GM20000 (cell line): ENCODE data around the gene ABCG4.
"Not testable (repeated sequence)": the region's sequence is repeated elsewhere in the genome, so short reads cannot be mapped to it uniquely, and the experiment has no call there.

ENCODE experiments used
- DNase-seq: peaks from one replicate; pipeline ENCODE4 v3.0.0; 2012; ENCODE audit warnings: low spot score
- TF ChIP-seq, protein P1 (sequence below): IDR thresholded peaks from 2 replicates; pipeline ENCODE4 v1.5.1; 2012; ENCODE audit warnings: mild to moderate bottlenecking, control low read depth; ENCODE audit errors: extremely low read depth, missing control alignments

The ABCG4 gene

DNA sequence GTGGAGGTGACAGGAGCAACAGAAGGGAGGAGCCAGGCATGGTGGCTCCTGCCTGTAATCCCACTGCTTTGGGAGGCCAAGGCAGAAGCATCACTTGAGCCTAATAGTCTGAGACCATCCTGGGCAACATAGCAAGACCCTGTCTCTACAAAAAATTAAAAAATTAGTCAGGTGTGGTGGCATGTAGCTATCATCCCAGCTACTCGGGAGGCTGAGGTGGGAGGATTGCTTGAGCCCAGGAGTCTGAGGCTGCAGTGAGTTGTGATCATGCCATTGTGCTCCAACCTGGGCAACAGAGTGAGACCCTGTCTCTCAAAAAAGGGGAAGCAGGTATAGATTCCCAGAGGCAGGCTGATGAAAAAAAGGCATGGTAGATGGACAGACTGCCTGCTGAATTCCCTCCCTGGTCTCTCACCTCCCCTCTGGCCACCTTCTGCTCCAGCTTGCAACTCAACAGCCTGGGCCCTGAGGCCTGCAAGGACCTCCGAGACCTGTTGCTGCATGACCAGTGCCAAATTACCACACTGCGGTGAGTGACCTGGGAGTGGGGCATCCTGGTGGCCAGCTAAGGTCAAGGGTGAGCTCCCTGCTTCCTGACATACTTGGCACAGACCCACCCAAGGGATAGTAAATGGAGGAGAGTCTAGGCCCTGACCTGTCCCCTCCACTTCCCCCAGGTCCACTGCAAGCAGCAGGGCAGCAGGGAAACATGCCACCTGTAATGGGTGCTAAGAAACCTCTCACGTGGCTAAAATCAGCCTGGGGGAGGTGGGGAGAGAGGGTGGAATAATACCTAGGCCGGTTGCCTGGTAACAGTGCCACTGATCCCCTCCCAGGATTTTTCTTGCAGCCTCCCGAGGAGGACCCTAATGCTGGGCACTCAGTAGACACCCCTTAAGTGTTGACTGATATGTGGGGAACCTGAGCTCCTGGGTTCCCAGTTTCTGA is 32.2 kb downstream of the ABCG4 start:
- TF ChIP-seq, protein P1, sequence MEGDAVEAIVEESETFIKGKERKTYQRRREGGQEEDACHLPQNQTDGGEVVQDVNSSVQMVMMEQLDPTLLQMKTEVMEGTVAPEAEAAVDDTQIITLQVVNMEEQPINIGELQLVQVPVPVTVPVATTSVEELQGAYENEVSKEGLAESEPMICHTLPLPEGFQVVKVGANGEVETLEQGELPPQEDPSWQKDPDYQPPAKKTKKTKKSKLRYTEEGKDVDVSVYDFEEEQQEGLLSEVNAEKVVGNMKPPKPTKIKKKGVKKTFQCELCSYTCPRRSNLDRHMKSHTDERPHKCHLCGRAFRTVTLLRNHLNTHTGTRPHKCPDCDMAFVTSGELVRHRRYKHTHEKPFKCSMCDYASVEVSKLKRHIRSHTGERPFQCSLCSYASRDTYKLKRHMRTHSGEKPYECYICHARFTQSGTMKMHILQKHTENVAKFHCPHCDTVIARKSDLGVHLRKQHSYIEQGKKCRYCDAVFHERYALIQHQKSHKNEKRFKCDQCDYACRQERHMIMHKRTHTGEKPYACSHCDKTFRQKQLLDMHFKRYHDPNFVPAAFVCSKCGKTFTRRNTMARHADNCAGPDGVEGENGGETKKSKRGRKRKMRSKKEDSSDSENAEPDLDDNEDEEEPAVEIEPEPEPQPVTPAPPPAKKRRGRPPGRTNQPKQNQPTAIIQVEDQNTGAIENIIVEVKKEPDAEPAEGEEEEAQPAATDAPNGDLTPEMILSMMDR: no peak

DNA sequence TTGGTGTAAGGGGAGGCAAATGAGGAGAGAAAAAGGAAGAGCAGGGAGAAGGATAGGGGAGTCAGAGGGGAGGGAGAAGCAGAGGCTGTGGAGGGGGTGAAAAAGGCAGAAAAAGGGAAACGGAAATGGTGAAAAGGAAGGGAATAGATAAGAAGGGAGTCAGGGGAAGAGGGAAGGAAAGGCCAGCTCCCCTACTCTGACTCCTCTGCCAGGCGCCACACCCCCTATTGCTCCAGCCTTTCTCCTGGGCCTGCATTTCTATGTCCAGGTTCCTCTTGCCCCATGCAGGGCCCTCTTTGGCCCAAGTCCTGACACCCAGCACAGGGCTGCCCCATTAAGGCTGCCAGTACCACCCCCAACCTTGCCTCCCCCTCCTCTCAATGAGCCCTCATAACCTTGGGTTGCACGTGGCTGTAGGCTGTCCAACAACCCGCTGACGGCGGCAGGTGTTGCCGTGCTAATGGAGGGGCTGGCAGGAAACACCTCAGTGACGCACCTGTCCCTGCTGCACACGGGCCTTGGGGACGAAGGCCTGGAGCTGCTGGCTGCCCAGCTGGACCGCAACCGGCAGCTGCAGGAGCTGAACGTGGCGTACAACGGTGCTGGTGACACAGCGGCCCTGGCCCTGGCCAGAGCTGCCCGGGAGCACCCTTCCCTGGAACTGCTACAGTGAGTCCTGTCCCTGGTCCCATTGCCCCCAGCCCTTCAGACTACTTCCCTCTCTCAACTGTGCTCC is 33.0 kb downstream of the ABCG4 start:
- TF ChIP-seq, protein P1: no peak

More for the DNA sequence above, 32.2 kb downstream of the ABCG4 start:
- no peak for DNase-seq

DNA sequence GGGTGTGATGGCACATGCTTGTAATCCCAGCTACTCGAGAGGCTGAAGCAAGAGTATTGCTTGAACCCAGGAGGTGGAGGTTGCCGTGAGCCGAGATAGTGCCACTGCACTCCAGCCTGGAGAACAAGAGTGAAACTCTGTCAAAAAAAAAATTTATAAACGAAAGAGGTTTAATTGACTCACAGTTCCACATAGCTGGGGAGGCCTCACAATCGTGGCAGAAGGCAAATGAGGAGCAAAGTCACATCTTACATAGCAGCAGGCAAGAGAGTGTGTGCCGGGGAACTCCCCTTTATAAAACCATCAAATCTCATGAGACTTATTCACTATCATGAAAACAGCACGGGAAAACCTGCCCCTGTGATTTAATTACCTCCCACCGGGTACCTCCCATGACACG is 35.5 kb downstream of the ABCG4 start:
- not testable (repeated sequence) for DNase-seq

More for the DNA sequence above, 33.0 kb downstream of the ABCG4 start:
- no peak for DNase-seq

DNA sequence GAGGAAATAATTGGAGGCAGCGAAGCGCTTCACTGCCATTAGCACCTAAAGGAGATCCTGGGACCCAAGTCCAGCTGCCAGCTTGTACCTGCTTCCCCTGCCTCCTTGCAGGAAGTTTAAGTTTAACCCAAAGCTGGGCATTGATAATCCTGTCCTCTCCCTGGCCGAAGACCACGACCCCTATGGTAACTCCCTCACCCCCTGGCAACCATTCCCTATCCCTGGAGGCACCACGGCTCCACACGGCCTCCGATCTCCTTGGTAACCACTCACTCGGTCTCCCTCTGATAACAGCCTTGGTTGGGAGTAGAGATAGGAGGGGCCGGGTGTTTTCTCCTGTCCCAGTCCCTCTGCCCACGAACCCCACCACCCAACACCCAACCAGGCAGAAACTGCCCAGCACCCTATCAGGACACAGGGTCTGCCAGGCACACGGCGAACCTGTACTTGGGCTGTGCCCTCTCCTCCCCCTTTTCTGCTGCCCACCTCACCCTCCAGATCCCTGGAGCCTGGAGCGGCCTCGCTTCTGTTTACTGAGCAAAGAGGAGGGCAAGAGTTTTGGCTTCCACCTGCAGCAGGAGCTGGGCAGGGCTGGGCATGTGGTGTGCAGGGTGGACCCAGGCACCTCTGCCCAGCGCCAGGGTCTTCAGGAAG is 37.3 kb downstream of the ABCG4 start:
- TF ChIP-seq, protein P1: no peak
- DNase-seq: no peak

DNA sequence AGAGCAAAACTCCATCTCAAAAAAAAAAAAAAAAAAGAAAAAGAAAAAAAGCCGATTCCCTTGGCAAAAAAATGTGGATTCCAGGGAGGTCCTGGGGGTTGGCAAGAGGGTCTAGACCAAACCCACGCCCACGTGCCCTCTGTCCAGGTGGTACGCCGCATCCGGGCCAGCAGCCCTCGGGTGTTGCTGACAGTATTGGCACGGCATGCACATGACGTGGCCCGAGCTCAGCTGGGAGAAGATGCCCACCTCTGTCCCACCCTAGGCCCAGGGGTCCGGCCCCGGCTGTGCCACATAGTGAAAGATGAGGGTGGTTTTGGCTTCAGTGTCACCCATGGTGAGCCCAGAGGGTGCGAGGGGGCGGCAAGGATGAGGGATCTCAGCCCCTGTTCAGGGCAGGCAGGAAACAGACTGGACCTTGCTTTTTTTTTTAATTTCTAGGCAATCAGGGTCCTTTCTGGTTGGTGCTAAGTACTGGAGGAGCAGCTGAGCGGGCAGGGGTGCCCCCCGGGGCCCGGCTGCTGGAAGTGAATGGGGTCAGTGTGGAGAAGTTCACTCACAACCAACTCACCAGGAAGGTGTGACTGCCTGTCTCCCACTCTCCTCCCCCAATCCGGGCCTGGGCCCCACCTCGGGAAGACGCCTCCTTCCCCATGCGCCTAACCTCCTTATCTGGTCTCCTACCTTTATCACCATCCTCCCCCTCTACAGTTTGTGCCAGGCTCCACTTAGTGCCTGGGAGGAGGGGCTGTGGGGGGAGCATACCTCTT is 38.5 kb downstream of the ABCG4 start:
- no peak for DNase-seq
- TF ChIP-seq, protein P1: no peak

DNA sequence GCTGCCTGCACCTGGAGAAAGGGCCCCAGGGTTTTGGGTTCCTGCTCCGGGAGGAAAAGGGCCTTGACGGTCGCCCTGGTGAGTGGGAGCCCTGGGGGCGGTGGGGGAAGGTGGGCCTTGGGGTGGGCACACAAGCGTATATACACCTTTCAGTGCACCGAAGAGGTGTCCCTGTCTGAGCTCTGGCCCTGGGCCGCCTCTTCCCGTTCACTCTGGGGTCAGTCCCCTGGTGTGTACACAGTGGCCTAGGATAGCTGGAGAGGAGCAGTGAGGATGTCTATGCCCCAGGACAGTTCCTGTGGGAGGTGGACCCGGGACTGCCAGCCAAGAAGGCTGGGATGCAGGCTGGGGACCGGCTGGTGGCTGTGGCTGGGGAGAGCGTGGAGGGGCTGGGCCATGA is 39.2 kb downstream of the ABCG4 start:
- TF ChIP-seq, protein P1: no peak
- no peak for DNase-seq

DNA sequence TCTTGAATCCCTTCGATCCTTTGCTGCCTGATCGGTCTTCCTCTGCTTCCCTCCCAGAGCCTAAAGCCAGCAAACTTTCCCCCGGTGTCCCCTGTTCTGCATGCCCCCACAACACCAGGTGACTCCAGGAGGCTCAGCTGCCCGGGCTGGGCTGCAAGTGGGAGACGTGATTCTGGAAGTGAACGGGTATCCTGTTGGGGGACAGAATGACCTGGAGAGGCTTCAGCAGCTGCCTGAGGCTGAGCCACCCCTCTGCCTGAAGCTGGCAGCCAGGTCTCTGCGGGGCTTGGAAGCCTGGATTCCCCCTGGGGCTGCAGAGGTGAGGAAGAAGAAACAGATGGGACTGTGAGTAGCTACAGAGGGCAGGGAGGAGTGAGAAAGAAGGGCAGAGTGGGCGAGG is 40.0 kb downstream of the ABCG4 start:
- no peak for DNase-seq
- TF ChIP-seq, protein P1: no peak
